Spleen (tissue), 11 donors: ENCODE results near the gene C20orf141. TPM values are rescaled to one million over a fixed set of nuclear protein-coding genes. Genes with fewer than 3 reads are reported as not detected.

Experiments
- DNase-seq: peaks from one replicate; pipeline ENCODE4 v3.0.0-alpha.2; 2020
- H3K27ac ChIP-seq, 8 donors: fragments of 200-600 bp; sonication (generic) in 7 of 8; 1 replicate in 4 of 8; 2 replicates in 4 of 8; pipeline versions ENCODE4 v1.5.0 to v1.8.0; 2016 to 2021; ENCODE audit warnings: inconsistent platforms in 4 of 8, mild to moderate bottlenecking in 4 of 8, moderate library complexity in 1 of 8
- H3K27me3 ChIP-seq, 7 donors: fragments of 200-600 bp; sonication (generic) in 6 of 7; replicated peaks in 1 of 7; 1 replicate in 4 of 7; 2 replicates in 3 of 7; pipeline versions ENCODE4 v1.5.0 to v1.8.0; 2016 to 2021; ENCODE audit warnings: inconsistent platforms in 3 of 7, mild to moderate bottlenecking in 1 of 7
- H3K36me3 ChIP-seq, 6 donors: fragments of 200-600 bp; sonication (generic) in 5 of 6; 1 replicate in 4 of 6; 2 replicates in 2 of 6; pipeline versions ENCODE4 v1.5.0 to v1.8.0; 2016 to 2021; ENCODE audit warnings: inconsistent platforms in 2 of 6
- H3K4me1 ChIP-seq, 6 donors: fragments of 200-600 bp; sonication (generic) in 5 of 6; 1 replicate in 3 of 6; 2 replicates in 3 of 6; pipeline versions ENCODE4 v1.5.0 to v1.8.0; 2016 to 2021; ENCODE audit warnings: inconsistent platforms in 3 of 6
- H3K4me3 ChIP-seq, 8 donors: fragments of 200-600 bp; sonication (generic) in 7 of 8; 1 replicate in 4 of 8; 2 replicates in 4 of 8; pipeline versions ENCODE4 v1.5.0 to v1.8.0; 2016 to 2021; ENCODE audit warnings: inconsistent platforms in 4 of 8, mild to moderate bottlenecking in 4 of 8, moderate library complexity in 2 of 8
- H3K9me3 ChIP-seq, 8 donors: fragments of 200-600 bp; sonication (generic) in 7 of 8; 1 replicate in 4 of 8; 2 replicates in 4 of 8; pipeline versions ENCODE4 v1.5.0 to v1.8.0; 2016 to 2021; ENCODE audit warnings: inconsistent platforms in 4 of 8
- POLR2A ChIP-seq, 3 donors: fragments of 450-650 bp; IDR thresholded peaks; one replicate each; pipeline ENCODE4 v1.5.1; 2017; ENCODE audit warnings: antibody characterized with exemption in 3 of 3, mild to moderate bottlenecking in 1 of 3
- POLR2AphosphoS5 ChIP-seq, 3 donors: sonication (generic); formaldehyde crosslinking; IDR thresholded peaks; one replicate each; pipeline ENCODE4 v1.5.1; 2017; ENCODE audit warnings: antibody characterized with exemption in 3 of 3
- WGBS, 5 donors: extraction: QIAGEN DNeasy Blood & Tissue Kit in 3 of 5; methylation state at CpG; one replicate each; pipeline versions ENCODE4 v1.1.5 to v1.1.7; 2013 to 2018; 5-methylcytosine and 5-hydroxymethylcytosine counted together
- intact Hi-C: fragments of 100-400 bp; cut with DNase I; formaldehyde crosslinking; loops from one replicate; pipeline ENCODE4 v1.15.0; 2023; ENCODE audit warnings: low total_unique reads
- polyA plus RNA-seq, 3 donors: library from polyadenylated mRNA; stranded (reverse); fragments of 200-250 nt; gene quantifications; one replicate each; pipeline ENCODE4 v1.2.1, GENCODE V29; 2013
- total RNA-seq, 7 donors: library from RNA; depleted of rRNA in 3 of 7; stranded (reverse); fragments of >200 nt in 3 of 7; fragmentation: NEBNext Ultra II Directional in 4 of 7; extraction: Animal tissue kit (Norgen Biotek cat#: 25700) in 4 of 7; gene quantifications; one replicate each; pipeline versions ENCODE4 v1.1.0 to v1.2.1, GENCODE V29; 2016 to 2021
- TF ChIP-seq, protein P1 (sequence below), 11 experiments: fragments of 200-600 bp in 7 of 11; fragments of 450-650 bp in 4 of 11; sonication (generic) in 4 of 11; IDR thresholded peaks in 8 of 11; conservative IDR thresholded peaks in 3 of 11; 1 replicate in 7 of 11; 2 replicates in 4 of 11; pipeline versions ENCODE4 v1.4.0 to v1.8.0; 2016 to 2021; ENCODE audit warnings: antibody characterized with exemption in 11 of 11, inconsistent platforms in 4 of 11, mild to moderate bottlenecking in 1 of 11
- donor health status: healthy with polysubstance abuse.
- donor health status: DM: no; HTN: no; CAD: no; lungs with moderate emphysema.
- donor health status: DM: no; HTN: no; CAD: no.
- donor health status: Bipolar disorder and iron deficiency.
- donor health status: healthy.
- donor health status: DM: no; HTN: no; CAD: no.
- donor health status: DM: yes; HTN: yes; CAD: no.

C20orf141 gene
- total and polyA plus RNA-seq, 10 donors = not detected

DNA sequence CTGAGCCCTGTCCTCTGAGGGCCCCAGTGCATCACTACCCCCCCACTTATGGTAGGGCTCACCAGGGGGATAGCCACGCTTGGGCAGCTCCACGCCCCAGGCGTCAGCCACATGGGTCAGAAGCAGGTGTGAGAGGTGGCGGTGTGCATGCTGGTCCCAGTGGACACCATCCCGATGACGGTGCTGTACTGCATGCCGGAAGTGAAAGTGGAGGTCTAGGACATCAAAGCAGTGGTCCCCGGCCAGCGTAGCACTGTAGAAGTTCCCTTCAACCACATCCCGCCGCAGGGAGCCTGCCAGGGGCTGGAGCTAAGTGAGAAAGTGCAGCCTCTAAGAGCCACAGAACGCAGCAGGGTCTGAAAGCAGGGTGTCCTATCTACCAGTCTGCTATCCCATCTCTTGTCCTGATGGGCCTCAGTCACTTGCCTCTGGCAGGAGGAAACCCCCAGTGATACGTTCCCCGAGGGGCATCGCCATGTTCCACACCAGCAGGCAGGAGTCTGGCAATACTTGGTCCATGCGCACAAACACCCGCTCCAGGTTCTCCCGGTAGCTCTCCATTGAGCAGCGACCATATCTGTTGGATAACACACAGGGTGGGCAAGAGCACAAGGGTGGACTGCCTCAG is 23.5 kb downstream of the C20orf141 start:
- intact Hi-C loops = no loop called here
- DNase-seq = no peak
- no peak overlapping the region for H3K27ac ChIP-seq
- no peak overlapping the region for H3K4me3 ChIP-seq
- TF ChIP-seq POLR2AphosphoS5 (IDR thresholded peaks at IDR 0.05) = peak in 1 of 3 donors; percentile 27
- no peak for TF ChIP-seq POLR2A (IDR thresholded peaks at IDR 0.05)
- TF ChIP-seq, protein P1, sequence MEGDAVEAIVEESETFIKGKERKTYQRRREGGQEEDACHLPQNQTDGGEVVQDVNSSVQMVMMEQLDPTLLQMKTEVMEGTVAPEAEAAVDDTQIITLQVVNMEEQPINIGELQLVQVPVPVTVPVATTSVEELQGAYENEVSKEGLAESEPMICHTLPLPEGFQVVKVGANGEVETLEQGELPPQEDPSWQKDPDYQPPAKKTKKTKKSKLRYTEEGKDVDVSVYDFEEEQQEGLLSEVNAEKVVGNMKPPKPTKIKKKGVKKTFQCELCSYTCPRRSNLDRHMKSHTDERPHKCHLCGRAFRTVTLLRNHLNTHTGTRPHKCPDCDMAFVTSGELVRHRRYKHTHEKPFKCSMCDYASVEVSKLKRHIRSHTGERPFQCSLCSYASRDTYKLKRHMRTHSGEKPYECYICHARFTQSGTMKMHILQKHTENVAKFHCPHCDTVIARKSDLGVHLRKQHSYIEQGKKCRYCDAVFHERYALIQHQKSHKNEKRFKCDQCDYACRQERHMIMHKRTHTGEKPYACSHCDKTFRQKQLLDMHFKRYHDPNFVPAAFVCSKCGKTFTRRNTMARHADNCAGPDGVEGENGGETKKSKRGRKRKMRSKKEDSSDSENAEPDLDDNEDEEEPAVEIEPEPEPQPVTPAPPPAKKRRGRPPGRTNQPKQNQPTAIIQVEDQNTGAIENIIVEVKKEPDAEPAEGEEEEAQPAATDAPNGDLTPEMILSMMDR (IDR thresholded peaks at IDR 0.05 in 8 of 11, conservative IDR thresholded peaks at IDR 0.05 in 3 of 11) = no peak
- H3K36me3 ChIP-seq = peaks cover 0 to 38% (median 3%) of the 10 kb centered on the region in 6 donors
- H3K27me3 ChIP-seq = no peaks in the 10 kb centered on the region
- H3K9me3 ChIP-seq = no peaks in the 10 kb centered on the region
- peaks cover 8 to 43% (median 32%) of the 10 kb centered on the region in 6 donors for H3K4me1 ChIP-seq
- WGBS, 5 donors = 88 to 92% (median 91%) methylated on average over 17 to 19 of the region's 19 CpGs

DNA sequence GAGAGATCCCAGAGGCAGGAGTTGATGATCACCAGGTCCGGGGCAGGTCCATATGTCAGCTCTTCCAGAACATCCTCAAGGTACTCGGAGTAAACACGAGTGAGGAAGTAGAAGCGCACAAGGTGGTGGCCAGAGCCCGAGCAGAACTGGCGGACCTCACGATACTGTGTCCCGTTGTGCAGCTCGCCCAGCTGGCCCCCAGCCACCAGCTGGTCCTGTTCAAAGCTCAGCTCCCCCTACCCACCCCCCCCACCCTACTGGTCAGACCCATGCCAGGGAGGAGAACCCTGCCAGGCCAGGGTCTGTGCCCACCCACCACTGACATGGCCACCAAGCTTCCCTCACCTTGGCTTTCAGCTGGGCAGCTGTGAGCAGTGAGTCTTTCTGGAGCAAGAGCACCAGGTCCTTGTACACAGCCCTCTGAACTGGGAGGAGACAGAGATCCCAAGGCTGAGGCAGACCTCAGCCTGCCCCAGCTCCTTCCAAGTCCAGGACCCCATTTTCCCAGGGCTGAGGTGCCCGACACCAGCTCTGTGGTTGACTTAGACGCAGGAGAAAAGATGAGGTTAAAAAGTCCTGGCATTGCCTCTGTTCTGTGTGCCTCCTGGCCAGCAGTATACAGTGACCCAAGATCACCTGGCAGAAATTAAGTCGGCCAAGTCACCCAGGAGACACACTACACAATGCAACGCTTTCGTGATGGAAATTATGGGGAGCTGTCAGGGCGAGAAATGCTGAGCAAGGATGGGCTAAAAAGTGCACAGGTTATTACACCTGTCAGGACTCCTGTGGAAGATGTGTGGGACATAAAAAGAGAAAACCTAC is 24.3 kb downstream of the C20orf141 start:
- no peak overlapping the region for H3K27ac ChIP-seq

DNA sequence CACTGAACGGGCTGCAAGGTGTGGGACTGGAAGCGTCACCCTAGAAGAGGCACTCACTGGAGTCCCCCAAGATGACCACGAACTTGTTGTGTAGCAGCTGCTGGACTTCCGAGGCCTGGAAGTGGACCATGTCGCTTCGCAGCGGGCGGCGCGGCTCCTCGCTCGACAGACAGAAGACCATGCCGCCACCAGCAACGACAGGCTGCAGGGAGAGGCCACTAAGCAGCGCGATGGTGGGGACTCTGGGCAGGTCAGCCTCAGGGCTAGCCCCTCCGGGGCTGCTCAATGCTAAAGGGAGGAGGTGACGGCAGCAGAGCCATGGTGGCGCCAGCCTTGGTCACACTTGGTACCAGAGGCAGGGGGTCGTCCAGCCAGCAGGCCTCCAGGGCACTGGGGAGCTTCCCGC is 24.9 kb downstream of the C20orf141 start:
- DNase-seq = no peak
- H3K27ac ChIP-seq = peak overlapping the region; percentile 89 to 97 (median 96)
- TF ChIP-seq, protein P1 (IDR thresholded peaks at IDR 0.05 in 8 of 11, conservative IDR thresholded peaks at IDR 0.05 in 3 of 11) = no peak
- no peak for TF ChIP-seq POLR2A (IDR thresholded peaks at IDR 0.05)
- no peak for TF ChIP-seq POLR2AphosphoS5 (IDR thresholded peaks at IDR 0.05)
- peaks cover 0 to 48% (median 3%) of the 10 kb centered on the region in 6 donors for H3K36me3 ChIP-seq
- H3K4me3 ChIP-seq = peak overlapping the region; percentile 73 to 98 (median 96)
- H3K4me1 ChIP-seq = peaks cover 8 to 45% (median 32%) of the 10 kb centered on the region in 6 donors
- no peaks in the 10 kb centered on the region for H3K9me3 ChIP-seq
- WGBS, 5 donors = 86 to 96% (median 89%) methylated on average over 16 to 21 of the region's 21 CpGs
- intact Hi-C loops = no loop called here
- H3K27me3 ChIP-seq = no peaks in the 10 kb centered on the region

More for the DNA sequence above, 24.3 kb downstream of the C20orf141 start:
- TF ChIP-seq, protein P1 (IDR thresholded peaks at IDR 0.05 in 8 of 11, conservative IDR thresholded peaks at IDR 0.05 in 3 of 11) = no peak
- TF ChIP-seq POLR2AphosphoS5 (IDR thresholded peaks at IDR 0.05) (no peak), POLR2A (IDR thresholded peaks at IDR 0.05) (no peak)
- DNase-seq = no peak
- no peaks in the 10 kb centered on the region for H3K9me3 ChIP-seq
- peaks cover 8 to 45% (median 32%) of the 10 kb centered on the region in 6 donors for H3K4me1 ChIP-seq
- WGBS, 5 donors = 93 to 98% (median 96%) methylated on average over 14 to 15 of the region's 15 CpGs
- peak overlapping the region in 1 of 8 donors; percentile 84 for H3K4me3 ChIP-seq
- no peaks in the 10 kb centered on the region for H3K27me3 ChIP-seq
- H3K36me3 ChIP-seq = peaks cover 0 to 46% (median 3%) of the 10 kb centered on the region in 6 donors
- intact Hi-C loops = no loop called here
